Measurements from ENCODE around the gene IPO11. TPM values are rescaled to one million over a fixed set of nuclear protein-coding genes. Genes with fewer than 3 reads are reported as not detected.

IPO11 gene
- total RNA-seq, 3 donors from 2014 or later: 31.5 to 34.7 (median 33.1) TPM

GRCh38 chr5:62572918-62573514, 160.5 kb downstream of the IPO11 start:
- intact Hi-C loops (cut with DNase I; ENCODE audit: low total_unique reads): no loop called here
- peaks cover 2 to 5% of the 10 kb centered on the region in 2 donors for H3K9me3 ChIP-seq
- no peaks in the 10 kb centered on the region for H3K27me3 ChIP-seq
- H3K27ac ChIP-seq: no peak overlapping the region
- H3K4me1 ChIP-seq: no peaks in the 10 kb centered on the region
- DNase-seq (ENCODE audit: low spot score in 2 of 2): no peak
- H3K4me3 ChIP-seq: no peak overlapping the region
- no peaks in the 10 kb centered on the region for H3K36me3 ChIP-seq
- TF ChIP-seq POLR2A (IDR thresholded peaks at IDR 0.05) (no peak), POLR2AphosphoS5 (IDR thresholded peaks at IDR 0.05) (no peak)
- TF ChIP-seq, protein P1, sequence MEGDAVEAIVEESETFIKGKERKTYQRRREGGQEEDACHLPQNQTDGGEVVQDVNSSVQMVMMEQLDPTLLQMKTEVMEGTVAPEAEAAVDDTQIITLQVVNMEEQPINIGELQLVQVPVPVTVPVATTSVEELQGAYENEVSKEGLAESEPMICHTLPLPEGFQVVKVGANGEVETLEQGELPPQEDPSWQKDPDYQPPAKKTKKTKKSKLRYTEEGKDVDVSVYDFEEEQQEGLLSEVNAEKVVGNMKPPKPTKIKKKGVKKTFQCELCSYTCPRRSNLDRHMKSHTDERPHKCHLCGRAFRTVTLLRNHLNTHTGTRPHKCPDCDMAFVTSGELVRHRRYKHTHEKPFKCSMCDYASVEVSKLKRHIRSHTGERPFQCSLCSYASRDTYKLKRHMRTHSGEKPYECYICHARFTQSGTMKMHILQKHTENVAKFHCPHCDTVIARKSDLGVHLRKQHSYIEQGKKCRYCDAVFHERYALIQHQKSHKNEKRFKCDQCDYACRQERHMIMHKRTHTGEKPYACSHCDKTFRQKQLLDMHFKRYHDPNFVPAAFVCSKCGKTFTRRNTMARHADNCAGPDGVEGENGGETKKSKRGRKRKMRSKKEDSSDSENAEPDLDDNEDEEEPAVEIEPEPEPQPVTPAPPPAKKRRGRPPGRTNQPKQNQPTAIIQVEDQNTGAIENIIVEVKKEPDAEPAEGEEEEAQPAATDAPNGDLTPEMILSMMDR (IDR thresholded peaks at IDR 0.05): no peak

DNA sequence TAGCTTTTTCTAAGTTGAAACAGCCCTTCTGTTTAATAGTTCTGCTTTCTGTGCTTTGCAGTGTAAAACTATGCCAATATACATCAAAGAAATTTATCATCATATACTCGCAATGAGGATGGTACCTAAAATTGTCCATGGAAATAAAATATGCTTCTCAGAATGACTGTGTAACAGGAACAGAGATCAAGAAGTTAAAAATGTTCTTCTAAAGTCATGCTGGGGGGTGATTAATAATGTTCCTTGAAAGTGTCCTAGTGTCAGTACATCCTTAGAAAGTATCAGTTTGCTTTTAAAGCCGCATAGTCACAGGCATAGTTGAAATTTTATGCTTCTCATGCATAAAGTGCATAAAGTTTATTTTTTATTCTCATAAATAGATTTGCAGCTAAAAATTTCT, 162.0 kb downstream of the IPO11 start:
- no peaks in the 10 kb centered on the region for H3K36me3 ChIP-seq
- no peaks in the 10 kb centered on the region for H3K9me3 ChIP-seq
- no peaks in the 10 kb centered on the region for H3K27me3 ChIP-seq
- H3K4me3 ChIP-seq: no peak overlapping the region
- TF ChIP-seq POLR2AphosphoS5 (IDR thresholded peaks at IDR 0.05) (no peak), POLR2A (IDR thresholded peaks at IDR 0.05) (no peak)
- TF ChIP-seq, protein P1 (IDR thresholded peaks at IDR 0.05): no peak
- H3K4me1 ChIP-seq: no peaks in the 10 kb centered on the region
- H3K27ac ChIP-seq: no peak overlapping the region
- intact Hi-C loops (cut with DNase I; ENCODE audit: low total_unique reads): no loop called here
- DNase-seq (ENCODE audit: low spot score in 2 of 2): no peak

GRCh38 chr5:62575066-62575465, 162.5 kb downstream of the IPO11 start:
- Histone ChIP-seq H3K36me3 (peaks cover 3% of the 10 kb centered on the region), H3K27ac (no peak overlapping the region), H3K9me3 (no peaks in the 10 kb centered on the region), H3K27me3 (no peaks in the 10 kb centered on the region), H3K4me1 (no peaks in the 10 kb centered on the region), H3K4me3 (no peak overlapping the region)
- TF ChIP-seq POLR2A (IDR thresholded peaks at IDR 0.05): no peak
- TF ChIP-seq, protein P1 (IDR thresholded peaks at IDR 0.05): no peak
- no peak for DNase-seq (ENCODE audit: low spot score in 2 of 2)
- intact Hi-C loops (cut with DNase I; ENCODE audit: low total_unique reads): no loop called here

DNA sequence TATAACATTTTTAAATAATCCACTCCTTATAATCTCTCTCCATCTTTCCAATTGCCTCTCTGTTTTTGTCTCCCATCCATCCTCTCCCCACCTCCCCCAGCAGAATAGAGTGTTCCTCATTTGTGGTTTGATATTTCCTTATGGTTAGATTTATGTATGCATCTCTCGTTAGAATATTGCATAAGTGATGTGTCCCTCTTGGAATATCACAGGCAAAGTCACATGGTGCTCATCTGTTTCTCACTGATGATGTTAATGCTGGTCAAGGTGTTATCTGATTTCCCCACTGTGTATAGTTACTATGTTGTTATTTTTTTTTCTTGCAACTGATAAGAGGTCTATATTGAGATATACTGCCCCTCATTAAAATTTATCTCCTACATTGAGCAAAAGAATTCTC, 162.9 kb downstream of the IPO11 start:
- Histone ChIP-seq H3K4me1 (no peaks in the 10 kb centered on the region), H3K9me3 (no peaks in the 10 kb centered on the region), H3K27me3 (no peaks in the 10 kb centered on the region), H3K36me3 (peaks cover 4% of the 10 kb centered on the region), H3K4me3 (no peak overlapping the region), H3K27ac (no peak overlapping the region)
- TF ChIP-seq, protein P1 (IDR thresholded peaks at IDR 0.05): no peak
- no peak for TF ChIP-seq POLR2A (IDR thresholded peaks at IDR 0.05)
- DNase-seq (ENCODE audit: low spot score in 2 of 2): no peak
- intact Hi-C loops (cut with DNase I; ENCODE audit: low total_unique reads): no loop called here

GRCh38 chr5:62576570-62577170, 164.1 kb downstream of the IPO11 start:
- Histone ChIP-seq H3K36me3 (peaks cover 4% of the 10 kb centered on the region), H3K4me3 (no peak overlapping the region), H3K27me3 (no peaks in the 10 kb centered on the region), H3K9me3 (no peaks in the 10 kb centered on the region), H3K4me1 (no peaks in the 10 kb centered on the region), H3K27ac (no peak overlapping the region)
- intact Hi-C loops (cut with DNase I; ENCODE audit: low total_unique reads): no loop called here
- TF ChIP-seq, protein P1 (IDR thresholded peaks at IDR 0.05): no peak
- no peak for DNase-seq (ENCODE audit: low spot score in 2 of 2)
